ENCODE data around the gene CFAP54.

- TF ChIP-seq POLR2A (IDR thresholded peaks at IDR 0.05) (no peak), CTCF (IDR thresholded peaks at IDR 0.05) (no peak)
Measured at GRCh38 chr12:96710127-96710745, 220.9 kb downstream of the CFAP54 start.

All from uterus (tissue), 2 donors.